LNCaP clone FGC (cell line): ENCODE data around the gene TSPAN14.

Experiments used
- DNase-seq: peaks from one replicate; pipeline ENCODE4 v3.0.0-alpha.2; 2011; ENCODE audit warnings: low read depth
- H3K4me3 ChIP-seq: 2 replicates; pipeline ENCODE4 v1.5.1; 2011; ENCODE audit warnings: mild to moderate bottlenecking, low read depth, low read length, control low read depth
- CTCF ChIP-seq: IDR thresholded peaks from 2 replicates; pipeline ENCODE4 v1.5.1; 2012; ENCODE audit warnings: mild to moderate bottlenecking; ENCODE audit not compliant: control insufficient read depth, insufficient read depth; ENCODE audit errors: extremely low read depth

Gene TSPAN14

DNA sequence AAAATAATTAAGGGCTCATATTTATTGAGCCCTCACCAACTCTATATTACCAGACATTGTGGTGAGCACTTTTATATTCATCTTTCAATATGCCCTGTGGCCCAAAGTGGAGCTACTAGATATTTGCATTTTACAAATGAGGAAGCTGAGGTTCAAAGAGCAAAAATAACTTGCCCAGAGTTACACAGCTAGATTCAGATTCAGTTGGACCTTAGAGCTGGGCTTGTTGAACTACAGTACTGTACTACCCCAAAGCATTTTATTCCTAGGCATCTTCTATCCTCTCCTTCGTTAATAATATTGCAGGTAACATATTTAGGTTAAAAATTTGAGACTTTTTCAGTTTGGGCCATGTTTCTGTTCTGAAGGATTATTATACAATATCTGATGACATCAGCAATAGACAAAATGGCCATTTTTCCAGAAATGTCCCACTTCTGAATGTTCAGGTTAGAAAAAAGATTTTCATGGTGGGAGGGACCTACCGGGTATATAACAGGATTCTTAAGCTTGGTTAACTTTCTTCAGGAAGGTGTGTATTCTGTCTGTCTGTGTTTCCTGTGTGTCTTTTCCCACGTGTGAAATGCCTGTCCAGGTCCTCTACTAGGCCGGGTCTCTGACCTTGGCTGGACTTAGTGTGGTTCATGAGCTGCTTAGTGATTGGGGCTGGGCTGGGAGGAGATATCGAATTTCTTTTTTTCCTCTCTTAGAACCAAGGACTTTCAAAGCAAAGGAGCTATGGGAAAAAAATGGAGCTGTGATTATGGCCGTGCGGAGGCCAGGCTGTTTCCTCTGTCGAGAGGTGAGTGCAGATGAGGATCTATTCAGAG, 32.2 kb upstream of the TSPAN14 start:
- no peak for TF ChIP-seq CTCF
- DNase-seq, result no peak
- no peak overlapping the region for H3K4me3 ChIP-seq

DNA sequence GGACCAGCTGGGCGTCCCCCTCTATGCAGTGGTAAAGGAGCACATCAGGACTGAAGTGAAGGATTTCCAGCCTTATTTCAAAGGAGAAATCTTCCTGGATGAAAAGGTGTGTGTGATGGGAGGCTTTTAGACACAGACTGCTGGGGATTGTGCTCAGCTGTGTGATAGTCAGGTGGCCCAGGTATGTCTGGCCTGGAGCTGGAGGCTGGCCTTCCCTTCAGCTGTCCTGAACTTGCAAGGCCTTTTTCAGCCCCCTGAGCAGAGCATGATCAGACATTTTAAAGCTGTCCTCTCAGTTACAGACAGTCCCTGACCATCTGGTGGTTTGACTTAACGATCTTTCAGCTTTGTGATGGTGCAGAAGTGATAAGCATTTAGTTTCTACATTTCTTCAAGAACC, 28.2 kb upstream of the TSPAN14 start:
- no peak for DNase-seq
- H3K4me3 ChIP-seq, result no peak overlapping the region
- no peak for TF ChIP-seq CTCF

GRCh38 chr10:80427541-80427940, 26.6 kb upstream of the TSPAN14 start:
- no peak for TF ChIP-seq CTCF
- no peak overlapping the region for H3K4me3 ChIP-seq
- DNase-seq, result no peak

- H3K4me3 ChIP-seq, result no peak overlapping the region
- no peak for DNase-seq
- TF ChIP-seq CTCF, result no peak
These were observed 24.6 kb upstream of the TSPAN14 start for GRCh38 chr10:80429521-80429973.

DNA sequence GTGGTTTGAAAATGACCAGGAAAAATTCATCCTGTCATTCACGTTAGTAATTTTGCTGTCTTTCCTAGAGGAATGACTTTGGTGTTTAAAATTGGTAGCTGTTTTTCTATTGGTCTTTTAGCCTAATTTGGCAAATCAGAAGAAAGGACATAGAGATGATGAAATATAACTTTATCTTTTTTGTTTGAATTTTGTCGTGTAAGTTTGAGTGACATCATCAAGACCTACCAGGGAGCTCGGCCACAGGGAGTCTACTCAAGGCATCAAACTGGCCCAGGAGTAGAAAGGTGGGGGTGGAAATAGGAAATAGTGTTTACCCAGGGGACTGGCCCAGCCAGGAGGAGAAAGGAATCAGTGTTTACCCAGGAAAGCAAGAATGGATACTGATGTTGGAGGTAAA, 21.0 kb upstream of the TSPAN14 start:
- no peak for DNase-seq
- no peak for TF ChIP-seq CTCF
- H3K4me3 ChIP-seq, result no peak overlapping the region

GRCh38 chr10:80436446-80437098, 17.5 kb upstream of the TSPAN14 start:
- TF ChIP-seq CTCF, result no peak

GRCh38 chr10:80437227-80437626, 16.9 kb upstream of the TSPAN14 start:
- TF ChIP-seq CTCF, result no peak
- DNase-seq, result no peak
- no peak overlapping the region for H3K4me3 ChIP-seq

More at GRCh38 chr10:80436446-80437098, 17.5 kb upstream of the TSPAN14 start:
- H3K4me3 ChIP-seq, result no peak overlapping the region
- no peak for DNase-seq
